ENCODE measurements around the gene AURKB.

AURKB gene

DNA sequence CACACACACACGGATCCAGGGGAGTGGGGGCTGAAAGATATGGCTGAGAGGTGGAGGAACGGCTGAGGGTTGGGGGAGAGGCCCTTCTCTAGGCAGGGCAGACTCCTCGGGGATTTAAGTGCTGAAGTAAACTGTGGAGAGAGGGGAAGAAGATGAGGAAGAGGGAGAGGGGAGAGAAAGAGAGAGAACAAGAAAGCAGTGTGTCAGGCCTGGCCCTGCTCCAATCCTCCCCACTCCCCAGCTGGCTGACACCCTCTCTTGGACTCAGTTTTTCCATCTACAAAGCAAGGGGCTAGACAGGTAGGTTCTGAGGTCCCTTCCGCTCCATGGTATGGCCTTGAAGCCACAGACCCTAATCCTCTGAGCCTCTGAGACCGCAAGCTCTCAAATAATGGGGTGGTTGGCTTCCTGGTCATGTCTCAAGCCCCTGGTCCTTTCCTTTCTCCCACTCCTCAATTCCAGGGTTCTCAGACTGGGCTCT, 49.6 kb downstream of the AURKB start:
- TF ChIP-seq, protein P1, sequence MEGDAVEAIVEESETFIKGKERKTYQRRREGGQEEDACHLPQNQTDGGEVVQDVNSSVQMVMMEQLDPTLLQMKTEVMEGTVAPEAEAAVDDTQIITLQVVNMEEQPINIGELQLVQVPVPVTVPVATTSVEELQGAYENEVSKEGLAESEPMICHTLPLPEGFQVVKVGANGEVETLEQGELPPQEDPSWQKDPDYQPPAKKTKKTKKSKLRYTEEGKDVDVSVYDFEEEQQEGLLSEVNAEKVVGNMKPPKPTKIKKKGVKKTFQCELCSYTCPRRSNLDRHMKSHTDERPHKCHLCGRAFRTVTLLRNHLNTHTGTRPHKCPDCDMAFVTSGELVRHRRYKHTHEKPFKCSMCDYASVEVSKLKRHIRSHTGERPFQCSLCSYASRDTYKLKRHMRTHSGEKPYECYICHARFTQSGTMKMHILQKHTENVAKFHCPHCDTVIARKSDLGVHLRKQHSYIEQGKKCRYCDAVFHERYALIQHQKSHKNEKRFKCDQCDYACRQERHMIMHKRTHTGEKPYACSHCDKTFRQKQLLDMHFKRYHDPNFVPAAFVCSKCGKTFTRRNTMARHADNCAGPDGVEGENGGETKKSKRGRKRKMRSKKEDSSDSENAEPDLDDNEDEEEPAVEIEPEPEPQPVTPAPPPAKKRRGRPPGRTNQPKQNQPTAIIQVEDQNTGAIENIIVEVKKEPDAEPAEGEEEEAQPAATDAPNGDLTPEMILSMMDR (conservative IDR thresholded peaks at IDR 0.05; ENCODE audit: control insufficient read depth, insufficient read depth, low read depth, low read length): no peak
- H3K4me3 ChIP-seq (ENCODE audit: control insufficient read depth, low read depth, low read length): no peak overlapping the region
- no peak for DNase-seq (ENCODE audit: low read depth)

DNA sequence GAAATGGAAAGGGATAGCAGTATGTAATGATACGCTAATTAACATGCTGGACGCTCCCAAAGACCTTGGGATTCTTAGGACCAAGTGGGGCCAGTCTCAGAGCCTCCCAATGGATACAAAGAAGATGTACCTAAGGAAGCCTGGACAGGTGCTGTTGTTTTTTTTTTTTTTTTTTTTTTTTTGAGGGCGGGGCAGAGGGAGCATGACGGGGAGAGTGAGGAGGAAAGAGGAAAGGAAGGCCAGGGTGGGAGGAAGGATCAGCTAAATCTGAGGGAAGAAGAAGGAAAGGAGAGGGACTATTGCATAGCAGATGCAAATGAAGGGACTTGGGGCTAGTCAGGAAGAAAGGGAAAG, 50.2 kb downstream of the AURKB start:
- no peak overlapping the region for H3K4me3 ChIP-seq (ENCODE audit: control insufficient read depth, low read depth, low read length)
- no peak for DNase-seq (ENCODE audit: low read depth)
- TF ChIP-seq, protein P1 (conservative IDR thresholded peaks at IDR 0.05; ENCODE audit: control insufficient read depth, insufficient read depth, low read depth, low read length): no peak

DNA sequence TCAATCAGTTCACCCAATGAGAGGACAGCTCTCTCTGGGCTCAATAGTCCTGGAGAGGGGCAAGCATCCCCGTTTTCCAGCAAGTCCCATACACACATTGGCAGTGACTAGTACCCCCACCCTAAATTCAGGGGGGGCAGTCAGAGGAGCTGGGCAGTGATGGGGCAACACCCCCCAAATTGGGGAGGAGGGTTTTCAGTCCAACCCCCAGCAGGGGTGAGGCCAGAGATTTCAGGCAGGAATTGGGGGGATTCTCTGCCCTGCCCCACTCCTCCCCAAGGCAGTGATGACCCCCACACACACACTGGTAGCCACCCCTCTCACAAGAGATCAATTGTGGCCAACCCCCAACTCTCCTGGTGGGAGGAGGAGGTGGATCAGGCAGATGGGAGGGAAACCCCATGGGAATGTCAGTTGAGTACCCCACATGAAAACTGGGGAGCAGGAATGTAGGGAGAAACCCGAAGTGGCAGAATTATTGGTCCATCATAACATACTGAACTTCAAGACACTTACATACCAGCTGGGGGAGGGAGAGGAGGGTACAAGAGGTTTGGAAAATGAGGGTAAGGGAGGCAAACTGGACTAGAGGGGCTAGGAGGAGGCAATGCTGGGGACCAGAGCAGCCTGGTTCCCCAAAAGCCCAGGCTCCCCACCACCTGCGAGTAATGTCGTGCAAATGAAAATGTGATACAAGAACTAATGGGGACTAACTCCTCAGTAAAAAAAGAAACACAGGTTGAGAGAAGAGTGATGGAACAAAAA, 50.7 kb downstream of the AURKB start:
- TF ChIP-seq, protein P1 (conservative IDR thresholded peaks at IDR 0.05; ENCODE audit: control insufficient read depth, insufficient read depth, low read depth, low read length): no peak
- no peak for DNase-seq (ENCODE audit: low read depth)
- H3K4me3 ChIP-seq (ENCODE audit: control insufficient read depth, low read depth, low read length): no peak overlapping the region

DNA sequence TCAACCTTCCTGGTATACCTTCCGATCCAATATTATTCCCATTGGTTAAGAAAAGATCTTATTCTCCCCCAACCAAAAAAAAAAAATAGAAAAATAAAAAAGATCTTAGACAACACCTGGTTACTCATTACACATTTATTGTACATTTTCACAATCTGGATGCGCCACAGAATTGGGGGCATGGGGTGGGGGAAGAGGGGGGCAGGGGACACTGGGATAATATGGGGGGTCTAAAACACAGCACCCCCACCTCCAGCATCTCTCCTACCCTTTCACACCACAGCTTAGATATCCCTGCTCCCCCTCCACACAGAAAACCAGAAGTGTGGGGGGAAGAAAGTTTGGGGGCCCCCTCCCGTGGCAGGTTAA, 51.4 kb downstream of the AURKB start:
- no peak for DNase-seq (ENCODE audit: low read depth)
- TF ChIP-seq, protein P1 (conservative IDR thresholded peaks at IDR 0.05; ENCODE audit: control insufficient read depth, insufficient read depth, low read depth, low read length): no peak
- H3K4me3 ChIP-seq (ENCODE audit: control insufficient read depth, low read depth, low read length): no peak overlapping the region

DNA sequence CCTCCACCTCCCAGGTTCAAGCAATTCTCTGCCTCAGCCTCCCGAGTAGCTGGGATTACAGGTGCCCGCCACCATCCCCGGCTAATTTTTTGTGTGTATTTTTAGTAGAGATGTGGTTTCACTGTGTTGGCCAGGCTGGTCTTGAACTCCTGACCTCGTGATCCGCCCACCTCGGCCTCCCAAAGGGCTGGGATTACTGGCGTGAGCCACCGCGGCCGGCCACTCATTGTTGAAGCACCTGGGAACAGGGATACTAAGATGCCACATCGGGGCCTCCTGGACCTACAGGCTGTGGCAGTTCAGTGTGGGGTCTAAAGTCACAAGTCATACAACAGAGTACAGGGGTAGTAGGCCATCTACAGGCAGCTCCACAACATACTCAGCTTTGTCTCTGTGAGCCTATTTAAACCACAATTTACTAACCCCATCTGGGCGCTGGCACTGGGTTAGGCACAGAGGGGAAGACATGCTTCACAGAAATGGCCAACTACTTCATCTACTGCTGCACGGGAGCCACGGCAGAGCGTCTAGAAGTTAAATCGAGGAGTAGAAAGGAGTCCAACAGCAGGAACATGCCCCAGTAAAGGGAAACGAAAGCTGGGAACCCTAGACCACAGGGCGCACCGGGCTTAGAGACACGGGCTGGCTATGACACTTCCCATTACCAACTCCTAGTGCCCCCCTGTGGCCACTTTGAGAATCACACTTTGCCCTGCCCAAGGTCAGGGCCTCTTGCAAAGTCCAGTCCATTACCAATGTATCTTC, 51.9 kb downstream of the AURKB start:
- H3K4me3 ChIP-seq (ENCODE audit: control insufficient read depth, low read depth, low read length): no peak overlapping the region
- TF ChIP-seq, protein P1 (conservative IDR thresholded peaks at IDR 0.05; ENCODE audit: control insufficient read depth, insufficient read depth, low read depth, low read length): peak; percentile 89
- peak; percentile 92 for DNase-seq (ENCODE audit: low read depth)

DNA sequence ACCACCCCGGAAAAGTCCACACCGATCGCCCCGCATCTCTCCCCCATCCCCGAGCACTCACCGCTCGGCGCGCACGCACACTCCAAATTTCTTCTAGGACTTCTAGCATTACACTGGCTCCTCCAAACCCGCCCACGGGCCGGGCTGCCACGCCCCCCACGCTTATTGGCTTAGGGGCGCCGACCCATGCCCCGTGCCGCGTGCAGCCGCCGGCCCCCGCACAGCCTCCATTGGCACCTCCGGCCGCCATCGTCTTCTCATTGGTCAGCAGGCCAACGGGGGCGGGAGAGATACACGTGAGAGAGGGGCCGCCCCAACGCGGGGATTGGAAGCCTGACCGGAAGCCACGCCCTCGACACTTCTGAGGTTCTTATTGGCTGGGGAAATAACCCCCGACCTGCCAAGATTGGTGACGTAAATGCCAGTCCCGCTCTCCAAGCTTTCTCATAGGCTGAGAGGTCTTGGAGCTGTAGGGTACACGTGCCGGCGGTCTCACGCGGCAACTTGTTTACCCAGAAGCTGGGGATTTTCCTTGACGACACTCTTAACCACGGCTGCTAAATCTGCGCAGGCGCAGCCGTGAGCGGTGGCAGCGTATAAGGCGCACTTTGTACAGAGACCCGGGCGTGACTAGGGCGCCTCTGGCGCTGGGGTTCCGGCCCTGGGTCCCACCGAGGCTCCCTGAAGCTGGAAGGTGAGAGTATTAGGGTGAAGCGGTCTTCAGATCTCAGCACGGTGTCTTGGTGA, 54.0 kb downstream of the AURKB start:
- DNase-seq (ENCODE audit: low read depth): peak; percentile 100
- TF ChIP-seq, protein P1 (conservative IDR thresholded peaks at IDR 0.05; ENCODE audit: control insufficient read depth, insufficient read depth, low read depth, low read length): no peak
- H3K4me3 ChIP-seq (ENCODE audit: control insufficient read depth, low read depth, low read length): peak overlapping the region; percentile 62

All from fibroblast of mammary gland (primary cell).